Measurements from ENCODE around the gene APOM.

The APOM gene

DNA sequence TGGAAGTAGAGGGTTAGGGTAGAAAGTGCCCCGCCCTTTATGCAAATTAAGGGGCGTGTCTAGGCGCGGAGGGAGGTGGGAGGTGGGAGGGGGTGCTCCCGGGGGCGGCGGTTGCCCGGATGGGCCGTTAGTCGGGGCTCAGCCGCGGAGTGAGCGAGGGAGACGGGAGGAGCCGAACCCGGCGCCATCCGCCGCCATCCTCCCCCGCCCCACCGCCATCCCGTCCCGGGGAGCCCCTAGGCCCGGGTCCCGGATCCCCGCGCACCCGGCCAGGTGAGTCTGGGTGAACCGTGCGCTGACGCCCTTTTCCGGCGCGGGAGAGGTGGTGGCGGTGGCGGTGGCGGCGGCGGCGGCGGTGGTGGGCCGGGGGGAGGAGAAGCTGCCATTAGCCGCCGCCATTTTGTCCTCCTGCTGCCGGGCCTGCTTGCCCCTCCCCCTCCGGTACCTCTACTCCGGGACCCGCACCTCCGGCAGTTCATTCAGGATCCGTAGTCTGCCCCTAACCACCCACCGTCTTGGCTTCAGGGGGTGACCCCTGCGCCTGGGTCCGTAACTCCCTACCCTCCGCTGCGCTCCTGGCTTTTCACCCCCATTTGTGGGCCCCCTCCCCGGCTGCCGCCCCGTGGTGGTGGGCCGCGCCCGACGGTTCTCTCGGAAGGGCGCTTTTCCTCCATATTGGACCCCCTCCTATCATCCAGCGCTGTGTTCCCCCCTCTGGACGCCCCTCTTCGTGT is 34.9 kb upstream of the APOM start, which contains the start of gene PRRC2A (continued):
- TF ChIP-seq, protein P1, sequence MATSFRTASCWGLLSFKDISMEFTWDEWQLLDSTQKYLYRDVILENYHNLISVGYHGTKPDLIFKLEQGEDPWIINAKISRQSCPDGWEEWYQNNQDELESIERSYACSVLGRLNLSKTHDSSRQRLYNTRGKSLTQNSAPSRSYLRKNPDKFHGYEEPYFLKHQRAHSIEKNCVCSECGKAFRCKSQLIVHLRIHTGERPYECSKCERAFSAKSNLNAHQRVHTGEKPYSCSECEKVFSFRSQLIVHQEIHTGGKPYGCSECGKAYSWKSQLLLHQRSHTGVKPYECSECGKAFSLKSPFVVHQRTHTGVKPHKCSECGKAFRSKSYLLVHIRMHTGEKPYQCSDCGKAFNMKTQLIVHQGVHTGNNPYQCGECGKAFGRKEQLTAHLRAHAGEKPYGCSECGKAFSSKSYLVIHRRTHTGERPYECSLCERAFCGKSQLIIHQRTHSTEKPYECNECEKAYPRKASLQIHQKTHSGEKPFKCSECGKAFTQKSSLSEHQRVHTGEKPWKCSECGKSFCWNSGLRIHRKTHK (tag by site-specific recombination; IDR thresholded peaks at IDR 0.05), result no peak
- TF ChIP-seq ZNF366 (tag by site-specific recombination; conservative IDR thresholded peaks at IDR 0.05) (no peak), ZEB2 (tag by site-specific recombination; IDR thresholded peaks at IDR 0.05) (peak; percentile 87), ZNF664 (tag by site-specific recombination; IDR thresholded peaks at IDR 0.05) (no peak), BCL11A (tag by site-specific recombination; IDR thresholded peaks at IDR 0.05; ENCODE audit: low read depth) (no peak), KLF10 (tag by site-specific recombination; IDR thresholded peaks at IDR 0.05) (peak; percentile 68; the same call in 1 of the 2 replicates), ZNF114 (tag by site-specific recombination; IDR thresholded peaks at IDR 0.05) (no peak), ZNF311 (tag by site-specific recombination; IDR thresholded peaks at IDR 0.05; ENCODE audit: borderline replicate concordance) (no peak), GLIS1 (tag by site-specific recombination; IDR thresholded peaks at IDR 0.05) (no peak), ZNF473 (tag by site-specific recombination; IDR thresholded peaks at IDR 0.05) (no peak), ZNF223 (tag by site-specific recombination; IDR thresholded peaks at IDR 0.05) (peak; percentile 27; the same call in 1 of the 2 replicates), ZNF629 (tag by site-specific recombination; IDR thresholded peaks at IDR 0.05) (no peak; the same call in 1 of the 2 replicates), ZNF837 (tag by site-specific recombination; IDR thresholded peaks at IDR 0.05) (no peak), GLI2 (tag by site-specific recombination; IDR thresholded peaks at IDR 0.05; ENCODE audit: borderline replicate concordance, low read depth) (no peak), ZIC2 (tag by site-specific recombination; IDR thresholded peaks at IDR 0.05) (peak; percentile 68), ZNF560 (tag by site-specific recombination; IDR thresholded peaks at IDR 0.05; ENCODE audit: borderline replicate concordance) (no peak), ZNF350 (tag by site-specific recombination; IDR thresholded peaks at IDR 0.05) (no peak), YY1 (tag by site-specific recombination; IDR thresholded peaks at IDR 0.05) (peak; percentile 99), ZNF23 (tag by site-specific recombination; IDR thresholded peaks at IDR 0.05; ENCODE audit: borderline replicate concordance) (no peak), ZSCAN23 (tag by site-specific recombination; IDR thresholded peaks at IDR 0.05) (no peak; the same call in 1 of the 2 replicates), KLF16 (tag by site-specific recombination; IDR thresholded peaks at IDR 0.05) (peak; percentile 92), ZNF561 (tag by site-specific recombination; IDR thresholded peaks at IDR 0.05; ENCODE audit: borderline replicate concordance) (peak; percentile 75), ZNF19 (tag by site-specific recombination; IDR thresholded peaks at IDR 0.05; ENCODE audit: low read depth) (no peak), ZNF266 (tag by site-specific recombination; IDR thresholded peaks at IDR 0.05; ENCODE audit: low read depth) (no peak), ZNF404 (tag by site-specific recombination; IDR thresholded peaks at IDR 0.05) (no peak), ZNF146 (tag by site-specific recombination; IDR thresholded peaks at IDR 0.05) (peak; percentile 58), ZNF701 (tag by site-specific recombination; IDR thresholded peaks at IDR 0.05) (no peak)
- TF ChIP-seq, protein P2, sequence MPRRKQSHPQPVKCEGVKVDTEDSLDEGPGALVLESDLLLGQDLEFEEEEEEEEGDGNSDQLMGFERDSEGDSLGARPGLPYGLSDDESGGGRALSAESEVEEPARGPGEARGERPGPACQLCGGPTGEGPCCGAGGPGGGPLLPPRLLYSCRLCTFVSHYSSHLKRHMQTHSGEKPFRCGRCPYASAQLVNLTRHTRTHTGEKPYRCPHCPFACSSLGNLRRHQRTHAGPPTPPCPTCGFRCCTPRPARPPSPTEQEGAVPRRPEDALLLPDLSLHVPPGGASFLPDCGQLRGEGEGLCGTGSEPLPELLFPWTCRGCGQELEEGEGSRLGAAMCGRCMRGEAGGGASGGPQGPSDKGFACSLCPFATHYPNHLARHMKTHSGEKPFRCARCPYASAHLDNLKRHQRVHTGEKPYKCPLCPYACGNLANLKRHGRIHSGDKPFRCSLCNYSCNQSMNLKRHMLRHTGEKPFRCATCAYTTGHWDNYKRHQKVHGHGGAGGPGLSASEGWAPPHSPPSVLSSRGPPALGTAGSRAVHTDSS (tag by site-specific recombination; IDR thresholded peaks at IDR 0.05), result peak; percentile 45
- TF ChIP-seq, protein P3, sequence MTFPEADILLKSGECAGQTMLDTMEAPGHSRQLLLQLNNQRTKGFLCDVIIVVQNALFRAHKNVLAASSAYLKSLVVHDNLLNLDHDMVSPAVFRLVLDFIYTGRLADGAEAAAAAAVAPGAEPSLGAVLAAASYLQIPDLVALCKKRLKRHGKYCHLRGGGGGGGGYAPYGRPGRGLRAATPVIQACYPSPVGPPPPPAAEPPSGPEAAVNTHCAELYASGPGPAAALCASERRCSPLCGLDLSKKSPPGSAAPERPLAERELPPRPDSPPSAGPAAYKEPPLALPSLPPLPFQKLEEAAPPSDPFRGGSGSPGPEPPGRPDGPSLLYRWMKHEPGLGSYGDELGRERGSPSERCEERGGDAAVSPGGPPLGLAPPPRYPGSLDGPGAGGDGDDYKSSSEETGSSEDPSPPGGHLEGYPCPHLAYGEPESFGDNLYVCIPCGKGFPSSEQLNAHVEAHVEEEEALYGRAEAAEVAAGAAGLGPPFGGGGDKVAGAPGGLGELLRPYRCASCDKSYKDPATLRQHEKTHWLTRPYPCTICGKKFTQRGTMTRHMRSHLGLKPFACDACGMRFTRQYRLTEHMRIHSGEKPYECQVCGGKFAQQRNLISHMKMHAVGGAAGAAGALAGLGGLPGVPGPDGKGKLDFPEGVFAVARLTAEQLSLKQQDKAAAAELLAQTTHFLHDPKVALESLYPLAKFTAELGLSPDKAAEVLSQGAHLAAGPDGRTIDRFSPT (tag by site-specific recombination; IDR thresholded peaks at IDR 0.05), result peak; percentile 37; the same call in 1 of the 2 replicates
- TF ChIP-seq, protein P4, sequence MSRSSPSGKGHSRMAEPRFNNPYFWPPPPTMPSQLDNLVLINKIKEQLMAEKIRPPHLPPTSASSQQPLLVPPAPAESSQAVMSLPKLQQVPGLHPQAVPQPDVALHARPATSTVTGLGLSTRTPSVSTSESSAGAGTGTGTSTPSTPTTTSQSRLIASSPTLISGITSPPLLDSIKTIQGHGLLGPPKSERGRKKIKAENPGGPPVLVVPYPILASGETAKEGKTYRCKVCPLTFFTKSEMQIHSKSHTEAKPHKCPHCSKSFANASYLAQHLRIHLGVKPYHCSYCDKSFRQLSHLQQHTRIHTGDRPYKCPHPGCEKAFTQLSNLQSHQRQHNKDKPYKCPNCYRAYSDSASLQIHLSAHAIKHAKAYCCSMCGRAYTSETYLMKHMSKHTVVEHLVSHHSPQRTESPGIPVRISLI (tag by site-specific recombination; IDR thresholded peaks at IDR 0.05), result no peak; the same call in 1 of the 2 replicates
- TF ChIP-seq, protein P5, sequence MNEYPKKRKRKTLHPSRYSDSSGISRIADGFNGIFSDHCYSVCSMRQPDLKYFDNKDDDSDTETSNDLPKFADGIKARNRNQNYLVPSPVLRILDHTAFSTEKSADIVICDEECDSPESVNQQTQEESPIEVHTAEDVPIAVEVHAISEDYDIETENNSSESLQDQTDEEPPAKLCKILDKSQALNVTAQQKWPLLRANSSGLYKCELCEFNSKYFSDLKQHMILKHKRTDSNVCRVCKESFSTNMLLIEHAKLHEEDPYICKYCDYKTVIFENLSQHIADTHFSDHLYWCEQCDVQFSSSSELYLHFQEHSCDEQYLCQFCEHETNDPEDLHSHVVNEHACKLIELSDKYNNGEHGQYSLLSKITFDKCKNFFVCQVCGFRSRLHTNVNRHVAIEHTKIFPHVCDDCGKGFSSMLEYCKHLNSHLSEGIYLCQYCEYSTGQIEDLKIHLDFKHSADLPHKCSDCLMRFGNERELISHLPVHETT (tag by site-specific recombination; IDR thresholded peaks at IDR 0.05), result peak; percentile 19; the same call in 1 of the 2 replicates
- TF ChIP-seq, protein P6, sequence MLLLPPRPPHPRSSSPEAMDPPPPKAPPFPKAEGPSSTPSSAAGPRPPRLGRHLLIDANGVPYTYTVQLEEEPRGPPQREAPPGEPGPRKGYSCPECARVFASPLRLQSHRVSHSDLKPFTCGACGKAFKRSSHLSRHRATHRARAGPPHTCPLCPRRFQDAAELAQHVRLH (tag by site-specific recombination; IDR thresholded peaks at IDR 0.05), result no peak; the same call in 1 of the 2 replicates

Data from HEK293 (cell line).